ENCODE results near the gene L2HGDH.

L2HGDH gene

GRCh38 chr14:50225974-50226297 is 86.1 kb downstream of the L2HGDH start:
- no peak for DNase-seq

- DNase-seq = no peak
Measured at GRCh38 chr14:50225067-50225973, 86.7 kb downstream of the L2HGDH start.

- no peak for DNase-seq
Measured at GRCh38 chr14:50222055-50222613, 89.9 kb downstream of the L2HGDH start.

- DNase-seq = no peak
Measured at GRCh38 chr14:50218501-50218900, 93.5 kb downstream of the L2HGDH start.

GRCh38 chr14:50215416-50215815 is 96.6 kb downstream of the L2HGDH start:
- DNase-seq = no peak

- no peak for DNase-seq
Measured at GRCh38 chr14:50213795-50214194, 98.2 kb downstream of the L2HGDH start.

- DNase-seq = no peak
Measured at GRCh38 chr14:50212726-50213125, 99.3 kb downstream of the L2HGDH start.

GRCh38 chr14:50210074-50210473 is 102.0 kb downstream of the L2HGDH start:
- DNase-seq = no peak

GRCh38 chr14:50198499-50198898 is 113.5 kb downstream of the L2HGDH start:
- DNase-seq = no peak

- no peak for DNase-seq
Measured at GRCh38 chr14:50191499-50191898, 120.5 kb downstream of the L2HGDH start.
